BJ (cell line): ENCODE measurements around the gene C10orf90. TPM values are rescaled to one million over a fixed set of nuclear protein-coding genes. Genes with fewer than 3 reads are reported as not detected.

Experiments used
- CTCF ChIA-PET: fragments of 350-600 bp; formaldehyde crosslinking; extraction: SDS; loops from one replicate; lab custom pipeline; 2021; ENCODE audit warnings: antibody characterized with exemption, inconsistent platforms; lab: Yijun Ruan, JAX
- POLR2A ChIA-PET: fragments of 300-600 bp; sonication (Branson Sonifier 250); formaldehyde crosslinking; extraction: SDS; loops from one replicate; lab custom pipeline; 2021; ENCODE audit warnings: antibody characterized with exemption; lab: Charles Lee
- DNase-seq: peaks from one replicate; pipeline ENCODE4 v3.0.0-alpha.2; 2011; ENCODE audit warnings: low read depth
- H3K27me3 ChIP-seq: 2 replicates; pipeline ENCODE4 v1.6.0; 2011; ENCODE audit warnings: low read length; ENCODE audit not compliant: control insufficient read depth, insufficient read depth
- H3K36me3 ChIP-seq: 2 replicates; pipeline ENCODE4 v1.5.1; 2011; ENCODE audit warnings: low read length; ENCODE audit not compliant: control insufficient read depth, insufficient read depth
- H3K4me3 ChIP-seq: 2 replicates; pipeline ENCODE4 v1.5.1; 2011; ENCODE audit warnings: low read depth, mild to moderate bottlenecking, control low read depth, low read length
- CTCF ChIP-seq: IDR thresholded peaks from 2 replicates; pipeline ENCODE4 v1.5.1; 2011; ENCODE audit warnings: low read depth, mild to moderate bottlenecking, control low read depth, inconsistent platforms, low read length, moderate library complexity; ENCODE audit not compliant: insufficient read depth
- polyA plus RNA-seq: library from polyadenylated mRNA; depleted of rRNA; stranded (reverse); fragments of >200 nt; gene quantifications from 2 replicates; pipeline ENCODE4 v1.2.3, GENCODE V29; 2011

C10orf90 gene
- polyA plus RNA-seq, 1 experiment = not detected

GRCh38 chr10:126705131-126705530 lies 34.6 kb upstream of the C10orf90 start:
- no peak for DNase-seq
- no peak overlapping the region for H3K4me3 ChIP-seq
- ChIA-PET CTCF (no interaction called here), POLR2A (no interaction called here)
- no peaks in the 10 kb centered on the region for H3K27me3 ChIP-seq
- TF ChIP-seq CTCF = no peak
- H3K36me3 ChIP-seq = no peaks in the 10 kb centered on the region

GRCh38 chr10:126704649-126705048 lies 34.2 kb upstream of the C10orf90 start:
- Histone ChIP-seq H3K27me3 (no peaks in the 10 kb centered on the region), H3K4me3 (no peak overlapping the region), H3K36me3 (no peaks in the 10 kb centered on the region)
- TF ChIP-seq CTCF = no peak
- ChIA-PET POLR2A (no interaction called here), CTCF (no interaction called here)
- no peak for DNase-seq

GRCh38 chr10:126702181-126702580 lies 31.7 kb upstream of the C10orf90 start:
- Histone ChIP-seq H3K36me3 (no peaks in the 10 kb centered on the region), H3K4me3 (no peak overlapping the region), H3K27me3 (no peaks in the 10 kb centered on the region)
- no peak for DNase-seq
- ChIA-PET POLR2A (no interaction called here), CTCF (no interaction called here)
- no peak for TF ChIP-seq CTCF

- Histone ChIP-seq H3K4me3 (no peak overlapping the region), H3K36me3 (no peaks in the 10 kb centered on the region), H3K27me3 (no peaks in the 10 kb centered on the region)
- ChIA-PET POLR2A (no interaction called here), CTCF (no interaction called here)
- DNase-seq = no peak
- no peak for TF ChIP-seq CTCF
Observed at GRCh38 chr10:126701526-126701925, 31.0 kb upstream of the C10orf90 start.

GRCh38 chr10:126696684-126697083 lies 26.2 kb upstream of the C10orf90 start:
- ChIA-PET POLR2A (no interaction called here), CTCF (no interaction called here)
- Histone ChIP-seq H3K4me3 (no peak overlapping the region), H3K27me3 (no peaks in the 10 kb centered on the region), H3K36me3 (no peaks in the 10 kb centered on the region)
- no peak for TF ChIP-seq CTCF
- DNase-seq = no peak
